ENCODE measurements around the gene CA5B. TPM values are rescaled to one million over a fixed set of nuclear protein-coding genes. Genes with fewer than 3 reads are reported as not detected.

Gene CA5B
- total and polyA plus RNA-seq, 2 of the 8 experiments (the other 6 are each of a cell fraction or from before 2014, with no cell fraction given) = 3.3 to 8.6 TPM

GRCh38 chrX:15744181-15744867 is 6.3 kb downstream of the CA5B start (continued):
- TF ChIP-seq CHD7 (IDR thresholded peaks at IDR 0.05; ENCODE audit: insufficient replicate concordance, low read length) (no peak), SUZ12 (IDR thresholded peaks at IDR 0.05; ENCODE audit: low read length) (no peak), MAX (IDR thresholded peaks at IDR 0.05) (no peak), TCF12 (IDR thresholded peaks at IDR 0.05; ENCODE audit: low read depth, low read length) (no peak), CTCF (IDR thresholded peaks at IDR 0.05; ENCODE audit: control extremely low read depth in 1 of 3, insufficient read depth in 1 of 3, low read depth in 1 of 3, low read length in 3 of 3) (no peak)
